ENCODE measurements around the gene ADAMTS7. TPM values are rescaled to one million over a fixed set of nuclear protein-coding genes. Genes with fewer than 3 reads are reported as not detected.
A peak's percentile ranks its signal among the peaks of the same experiment; 100 is the strongest.

ADAMTS7 gene
- 9.1 TPM for total RNA-seq
- long read RNA-seq, full-length matches to known transcripts = 1 of 11 reads
- long read RNA-seq, partial matches to known transcripts = 5 of 11 reads
- long read RNA-seq, other reads (novel, unspliced or antisense) = 5 of 11 reads

DNA sequence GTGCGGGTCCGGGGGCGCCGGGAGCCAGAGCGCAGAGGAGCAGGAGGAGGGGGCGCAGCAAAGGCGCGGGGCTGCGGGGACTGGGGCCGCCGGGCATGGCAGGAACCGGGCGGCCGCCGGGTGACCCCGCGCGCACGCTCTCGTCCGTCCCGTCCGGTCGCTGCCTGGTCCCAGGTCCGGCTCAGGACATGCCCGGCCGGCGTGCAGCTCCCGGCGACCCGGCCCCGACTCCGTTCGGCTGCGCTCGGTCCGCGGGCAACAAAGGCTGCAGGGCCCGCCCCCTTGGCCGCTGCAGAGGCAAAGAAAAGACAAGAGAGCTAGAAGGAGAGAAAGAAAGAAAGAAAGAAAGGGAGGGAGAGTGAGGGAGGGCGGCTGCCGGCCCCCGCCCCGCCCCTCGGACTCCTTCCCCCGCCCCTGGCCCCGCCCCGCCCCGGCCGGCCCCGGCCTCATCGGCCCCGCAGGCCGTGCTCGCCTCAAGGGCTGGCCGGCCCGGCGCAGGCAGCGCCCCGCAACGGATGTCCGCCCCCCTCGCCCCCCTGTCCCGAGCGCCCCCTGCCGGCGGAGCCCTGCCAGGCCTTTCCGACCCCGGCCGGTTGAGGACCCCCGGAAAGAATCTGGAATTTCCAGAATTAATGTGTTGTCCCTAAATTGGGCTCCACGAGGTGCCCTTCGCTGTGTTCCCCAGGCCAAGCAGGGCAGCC, at the start of gene ADAMTS7:
Gene ADAMTS7 (minus strand): TSS at position 341 of the 701 bp plus-strand sequence. CDS start 244 bp downstream, at position 97.
- ATAC-seq (peak; percentile 92), DNase-seq (peak; percentile 86)
- intact Hi-C loops (cut with DNase I) = no loop called here
- peak within 1 kb of the TSS; percentile 74 for H3K4me3 ChIP-seq
- no peaks in the 10 kb centered on the region for H3K36me3 ChIP-seq
- peaks cover 10% of the 10 kb centered on the region for H3K4me1 ChIP-seq
- H3K9me3 ChIP-seq = no peaks in the 10 kb centered on the region
- TF ChIP-seq, protein P1, sequence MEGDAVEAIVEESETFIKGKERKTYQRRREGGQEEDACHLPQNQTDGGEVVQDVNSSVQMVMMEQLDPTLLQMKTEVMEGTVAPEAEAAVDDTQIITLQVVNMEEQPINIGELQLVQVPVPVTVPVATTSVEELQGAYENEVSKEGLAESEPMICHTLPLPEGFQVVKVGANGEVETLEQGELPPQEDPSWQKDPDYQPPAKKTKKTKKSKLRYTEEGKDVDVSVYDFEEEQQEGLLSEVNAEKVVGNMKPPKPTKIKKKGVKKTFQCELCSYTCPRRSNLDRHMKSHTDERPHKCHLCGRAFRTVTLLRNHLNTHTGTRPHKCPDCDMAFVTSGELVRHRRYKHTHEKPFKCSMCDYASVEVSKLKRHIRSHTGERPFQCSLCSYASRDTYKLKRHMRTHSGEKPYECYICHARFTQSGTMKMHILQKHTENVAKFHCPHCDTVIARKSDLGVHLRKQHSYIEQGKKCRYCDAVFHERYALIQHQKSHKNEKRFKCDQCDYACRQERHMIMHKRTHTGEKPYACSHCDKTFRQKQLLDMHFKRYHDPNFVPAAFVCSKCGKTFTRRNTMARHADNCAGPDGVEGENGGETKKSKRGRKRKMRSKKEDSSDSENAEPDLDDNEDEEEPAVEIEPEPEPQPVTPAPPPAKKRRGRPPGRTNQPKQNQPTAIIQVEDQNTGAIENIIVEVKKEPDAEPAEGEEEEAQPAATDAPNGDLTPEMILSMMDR (IDR thresholded peaks at IDR 0.05) = peak; percentile 61
- peak within 1 kb of the TSS; percentile 83 for H3K27ac ChIP-seq
- peaks cover 7% of the 10 kb centered on the region for H3K27me3 ChIP-seq

GRCh38 chr15:78859971-78860719, 48.9 kb upstream of the ADAMTS7 start:
- peak overlapping the region; percentile 54 for H3K4me3 ChIP-seq
- TF ChIP-seq, protein P1 (IDR thresholded peaks at IDR 0.05) = peak; percentile 55
- no peaks in the 10 kb centered on the region for H3K9me3 ChIP-seq
- H3K4me1 ChIP-seq = peaks cover 2% of the 10 kb centered on the region
- no peaks in the 10 kb centered on the region for H3K27me3 ChIP-seq
- peak overlapping the region; percentile 71 for H3K27ac ChIP-seq
- DNase-seq (peak; percentile 83), ATAC-seq (peak; percentile 92)
- intact Hi-C loops (cut with DNase I) = no loop called here
- no peaks in the 10 kb centered on the region for H3K36me3 ChIP-seq

GRCh38 chr15:78855746-78856145, 44.5 kb upstream of the ADAMTS7 start:
- Histone ChIP-seq H3K27me3 (no peaks in the 10 kb centered on the region), H3K9me3 (no peaks in the 10 kb centered on the region), H3K36me3 (no peaks in the 10 kb centered on the region), H3K4me1 (peaks cover 2% of the 10 kb centered on the region), H3K27ac (no peak overlapping the region), H3K4me3 (no peak overlapping the region)
- ATAC-seq (no peak), DNase-seq (no peak)
- intact Hi-C loops (cut with DNase I) = no loop called here
- TF ChIP-seq, protein P1 (IDR thresholded peaks at IDR 0.05) = no peak

- no peak overlapping the region for H3K27ac ChIP-seq
- H3K36me3 ChIP-seq = no peaks in the 10 kb centered on the region
- H3K4me3 ChIP-seq = no peak overlapping the region
- no peaks in the 10 kb centered on the region for H3K9me3 ChIP-seq
- ATAC-seq = no peak
- no peak for DNase-seq
- intact Hi-C loops (cut with DNase I) = no loop called here
- H3K4me1 ChIP-seq = peaks cover 2% of the 10 kb centered on the region
- TF ChIP-seq, protein P1 (IDR thresholded peaks at IDR 0.05) = no peak
- H3K27me3 ChIP-seq = no peaks in the 10 kb centered on the region
Observed at GRCh38 chr15:78854833-78855372, 43.6 kb upstream of the ADAMTS7 start.

- Histone ChIP-seq H3K27ac (no peak overlapping the region), H3K4me1 (no peaks in the 10 kb centered on the region), H3K9me3 (no peaks in the 10 kb centered on the region), H3K4me3 (no peak overlapping the region), H3K36me3 (no peaks in the 10 kb centered on the region), H3K27me3 (no peaks in the 10 kb centered on the region)
- TF ChIP-seq, protein P1 (IDR thresholded peaks at IDR 0.05) = no peak
- DNase-seq (no peak), ATAC-seq (no peak)
- intact Hi-C loops (cut with DNase I) = no loop called here
Observed at GRCh38 chr15:78853500-78853899, 42.2 kb upstream of the ADAMTS7 start.

Measured in upper lobe of right lung (tissue), 1 donor.